ENCODE measurements around the gene ADSL. TPM values are rescaled to one million over a fixed set of nuclear protein-coding genes. Genes with fewer than 3 reads are reported as not detected.

Gene ADSL
- total RNA-seq, 4 donors from 2014 or later: 81.0 to 101 (median 87.2) TPM

- Histone ChIP-seq H3K4me3 (no peak overlapping the region), H3K36me3 (peaks cover 0 to 32% of the 10 kb centered on the region in 2 donors), H3K9me3 (no peaks in the 10 kb centered on the region), H3K27me3 (no peaks in the 10 kb centered on the region), H3K27ac (no peak overlapping the region), H3K4me1 (peaks cover 0 to 20% (median 0%) of the 10 kb centered on the region in 3 donors)
- WGBS, 2 donors (ENCODE audit: low coverage in 1 of 2): 33 to 83% methylated on average over 1 of the region's 1 CpG
- TF ChIP-seq POLR2A (IDR thresholded peaks at IDR 0.05): no peak
- no peak for ATAC-seq
Measured at GRCh38 chr22:40397396-40397795, 51.1 kb downstream of the ADSL start.

- Histone ChIP-seq H3K4me1 (peaks cover 0 to 9% (median 0%) of the 10 kb centered on the region in 3 donors), H3K9me3 (no peaks in the 10 kb centered on the region), H3K27ac (no peak overlapping the region), H3K36me3 (peaks cover 0 to 53% of the 10 kb centered on the region in 2 donors), H3K27me3 (no peaks in the 10 kb centered on the region), H3K4me3 (no peak overlapping the region)
- no peak for ATAC-seq
- TF ChIP-seq EP300 (IDR thresholded peaks at IDR 0.05) (no peak), POLR2A (IDR thresholded peaks at IDR 0.05) (no peak), CTCF (IDR thresholded peaks at IDR 0.05) (no peak), POLR2AphosphoS5 (IDR thresholded peaks at IDR 0.05) (no peak)
- WGBS, 2 donors (ENCODE audit: low coverage in 1 of 2): 86 to 93% methylated on average over 1 to 2 of the region's 2 CpGs
Measured at GRCh38 chr22:40399621-40400020, 53.3 kb downstream of the ADSL start.

GRCh38 chr22:40400159-40400558 is 53.9 kb downstream of the ADSL start:
- H3K36me3 ChIP-seq: peaks cover 0 to 57% of the 10 kb centered on the region in 2 donors
- H3K27me3 ChIP-seq: no peaks in the 10 kb centered on the region
- H3K4me3 ChIP-seq: no peak overlapping the region
- no peak overlapping the region for H3K27ac ChIP-seq
- H3K4me1 ChIP-seq: peaks cover 0 to 9% (median 0%) of the 10 kb centered on the region in 3 donors
- no peak for ATAC-seq
- no peak for TF ChIP-seq EP300 (IDR thresholded peaks at IDR 0.05)
- TF ChIP-seq CTCF (IDR thresholded peaks at IDR 0.05): no peak
- no peak for TF ChIP-seq POLR2AphosphoS5 (IDR thresholded peaks at IDR 0.05)
- no peak for TF ChIP-seq POLR2A (IDR thresholded peaks at IDR 0.05)
- 66 to 87% methylated on average over 3 to 8 of the region's 15 CpGs for WGBS, 2 donors (ENCODE audit: low coverage in 1 of 2)
- H3K9me3 ChIP-seq: no peaks in the 10 kb centered on the region

GRCh38 chr22:40401532-40401931 is 55.2 kb downstream of the ADSL start:
- no peak overlapping the region for H3K4me3 ChIP-seq
- H3K4me1 ChIP-seq: peaks cover 0 to 8% (median 0%) of the 10 kb centered on the region in 3 donors
- H3K27me3 ChIP-seq: no peaks in the 10 kb centered on the region
- H3K27ac ChIP-seq: no peak overlapping the region
- peaks cover 0 to 60% of the 10 kb centered on the region in 2 donors for H3K36me3 ChIP-seq
- no peak for ATAC-seq
- no peaks in the 10 kb centered on the region for H3K9me3 ChIP-seq
- 100% methylated on average over 1 of the region's 4 CpGs for WGBS, 2 donors (ENCODE audit: low coverage in 1 of 2)
- no peak for TF ChIP-seq EP300 (IDR thresholded peaks at IDR 0.05)
- no peak for TF ChIP-seq POLR2AphosphoS5 (IDR thresholded peaks at IDR 0.05)
- TF ChIP-seq CTCF (IDR thresholded peaks at IDR 0.05): no peak
- TF ChIP-seq POLR2A (IDR thresholded peaks at IDR 0.05): no peak

GRCh38 chr22:40401981-40402406 is 55.7 kb downstream of the ADSL start:
- peaks cover 0 to 3% (median 0%) of the 10 kb centered on the region in 3 donors for H3K4me1 ChIP-seq
- WGBS, 2 donors (ENCODE audit: low coverage in 1 of 2): 88 to 100% methylated on average over 3 to 8 of the region's 8 CpGs
- no peak overlapping the region for H3K4me3 ChIP-seq
- H3K27ac ChIP-seq: no peak overlapping the region
- TF ChIP-seq EP300 (IDR thresholded peaks at IDR 0.05) (no peak), POLR2A (IDR thresholded peaks at IDR 0.05) (no peak), POLR2AphosphoS5 (IDR thresholded peaks at IDR 0.05) (no peak), CTCF (IDR thresholded peaks at IDR 0.05) (no peak)
- H3K36me3 ChIP-seq: peaks cover 0 to 65% of the 10 kb centered on the region in 2 donors
- H3K9me3 ChIP-seq: no peaks in the 10 kb centered on the region
- H3K27me3 ChIP-seq: no peaks in the 10 kb centered on the region
- ATAC-seq: no peak
